Choroid plexus epithelial cell (primary cell): ENCODE results near the gene ABCC4.

Experiments used
- DNase-seq: peaks from one replicate; pipeline ENCODE4 v3.0.0-alpha.2; 2010; ENCODE audit warnings: low read depth
- H3K4me3 ChIP-seq: 2 replicates; pipeline ENCODE4 v1.5.1; 2011; ENCODE audit warnings: low read depth, mild to moderate bottlenecking, control low read depth, low read length, moderate library complexity
- CTCF ChIP-seq: conservative IDR thresholded peaks from 2 replicates; pipeline ENCODE4 v1.5.1; 2011; ENCODE audit warnings: low read depth, mild to moderate bottlenecking, control low read depth, inconsistent platforms, low read length, moderate library complexity

Gene ABCC4

GRCh38 chr13:95258098-95258497, 43.2 kb downstream of the ABCC4 start:
- TF ChIP-seq CTCF: no peak
- DNase-seq: no peak
- no peak overlapping the region for H3K4me3 ChIP-seq

- peak; percentile 93 for DNase-seq
- TF ChIP-seq CTCF: no peak
- H3K4me3 ChIP-seq: no peak overlapping the region
These were observed 45.2 kb downstream of the ABCC4 start for GRCh38 chr13:95256091-95256490.

GRCh38 chr13:95255072-95255732, 46.0 kb downstream of the ABCC4 start:
- DNase-seq: no peak
- H3K4me3 ChIP-seq: no peak overlapping the region
- TF ChIP-seq CTCF: no peak

GRCh38 chr13:95254339-95254738, 46.9 kb downstream of the ABCC4 start:
- peak; percentile 29 for DNase-seq
- no peak for TF ChIP-seq CTCF
- no peak overlapping the region for H3K4me3 ChIP-seq

GRCh38 chr13:95253033-95253432, 48.2 kb downstream of the ABCC4 start:
- no peak overlapping the region for H3K4me3 ChIP-seq
- no peak for DNase-seq
- no peak for TF ChIP-seq CTCF

- no peak for DNase-seq
- TF ChIP-seq CTCF: no peak
- H3K4me3 ChIP-seq: no peak overlapping the region
These were observed 49.6 kb downstream of the ABCC4 start for GRCh38 chr13:95251641-95252040.

- DNase-seq: no peak
- no peak overlapping the region for H3K4me3 ChIP-seq
- TF ChIP-seq CTCF: no peak
These were observed 50.3 kb downstream of the ABCC4 start for GRCh38 chr13:95250961-95251360.
